Vagina (tissue), 2 donors: ENCODE data around the gene GNG7.

ENCODE experiments used
- CTCF ChIP-seq, 3 experiments: fragments of 450-650 bp in 2 of 3; fragments of 200-600 bp in 1 of 3; sonication (generic) in 1 of 3; IDR thresholded peaks; one replicate each; pipeline ENCODE4 v1.5.1; 2017 to 2019; ENCODE audit warnings: antibody characterized with exemption in 3 of 3, mild to moderate bottlenecking in 2 of 3, moderate library complexity in 2 of 3
- POLR2A ChIP-seq, 2 donors: fragments of 450-650 bp; IDR thresholded peaks; one replicate each; pipeline ENCODE4 v1.6.1; 2017; ENCODE audit warnings: antibody characterized with exemption in 2 of 2, mild to moderate bottlenecking in 2 of 2, moderate library complexity in 2 of 2

- no peak for TF ChIP-seq CTCF (IDR thresholded peaks at IDR 0.05)
- no peak for TF ChIP-seq POLR2A (IDR thresholded peaks at IDR 0.05)
Observed at GRCh38 chr19:2618611-2619010, 83.9 kb downstream of the GNG7 start.
